ENCODE measurements around the gene DNAJC12.
A peak's percentile ranks its signal among the peaks of the same experiment; 100 is the strongest.

The DNAJC12 gene

DNA sequence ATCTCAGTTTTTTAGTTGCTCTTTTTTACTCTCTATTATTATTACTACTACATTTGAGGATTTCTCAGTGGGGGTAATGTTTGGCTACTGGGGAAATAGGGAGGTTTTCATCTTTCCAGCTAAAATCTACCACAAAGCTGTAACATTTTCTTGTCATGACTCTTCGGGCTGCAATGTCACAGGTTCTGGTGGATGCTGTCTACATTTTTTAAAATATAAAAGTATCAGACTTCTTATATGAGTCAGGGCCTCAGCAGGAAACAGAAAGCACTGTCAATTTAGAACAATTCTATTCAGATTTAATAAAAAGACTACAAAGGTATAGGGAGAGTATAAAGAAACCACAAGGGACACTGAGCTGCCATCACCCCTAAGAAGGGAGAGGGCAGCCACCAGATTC is 61.6 kb downstream of the DNAJC12 start:
- no peaks in the 10 kb centered on the region for H3F3A ChIP-seq (ENCODE audit: low read depth)
- peaks cover 10% of the 10 kb centered on the region for H3K4me1 ChIP-seq (ENCODE audit: insufficient read depth, low read length, poor library complexity, severe bottlenecking)
- no peaks in the 10 kb centered on the region for H3K9me3 ChIP-seq (ENCODE audit: insufficient read depth, low read depth, low read length)
- H3K36me3 ChIP-seq (ENCODE audit: insufficient read depth, low read length), result no peaks in the 10 kb centered on the region
- TF ChIP-seq EZH2phosphoT487 (IDR thresholded peaks at IDR 0.05; ENCODE audit: borderline replicate concordance), result no peak
- TF ChIP-seq, protein P1, sequence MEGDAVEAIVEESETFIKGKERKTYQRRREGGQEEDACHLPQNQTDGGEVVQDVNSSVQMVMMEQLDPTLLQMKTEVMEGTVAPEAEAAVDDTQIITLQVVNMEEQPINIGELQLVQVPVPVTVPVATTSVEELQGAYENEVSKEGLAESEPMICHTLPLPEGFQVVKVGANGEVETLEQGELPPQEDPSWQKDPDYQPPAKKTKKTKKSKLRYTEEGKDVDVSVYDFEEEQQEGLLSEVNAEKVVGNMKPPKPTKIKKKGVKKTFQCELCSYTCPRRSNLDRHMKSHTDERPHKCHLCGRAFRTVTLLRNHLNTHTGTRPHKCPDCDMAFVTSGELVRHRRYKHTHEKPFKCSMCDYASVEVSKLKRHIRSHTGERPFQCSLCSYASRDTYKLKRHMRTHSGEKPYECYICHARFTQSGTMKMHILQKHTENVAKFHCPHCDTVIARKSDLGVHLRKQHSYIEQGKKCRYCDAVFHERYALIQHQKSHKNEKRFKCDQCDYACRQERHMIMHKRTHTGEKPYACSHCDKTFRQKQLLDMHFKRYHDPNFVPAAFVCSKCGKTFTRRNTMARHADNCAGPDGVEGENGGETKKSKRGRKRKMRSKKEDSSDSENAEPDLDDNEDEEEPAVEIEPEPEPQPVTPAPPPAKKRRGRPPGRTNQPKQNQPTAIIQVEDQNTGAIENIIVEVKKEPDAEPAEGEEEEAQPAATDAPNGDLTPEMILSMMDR (conservative IDR thresholded peaks at IDR 0.05; ENCODE audit: low read length), result no peak
- no peak overlapping the region for H2AFZ ChIP-seq (ENCODE audit: low read length)
- no peak overlapping the region for H3K4me3 ChIP-seq (ENCODE audit: low read length, poor library complexity, severe bottlenecking)
- no peaks in the 10 kb centered on the region for H4K20me1 ChIP-seq (ENCODE audit: insufficient read depth, low read length, poor library complexity, severe bottlenecking)
- no peaks in the 10 kb centered on the region for H3K79me2 ChIP-seq (ENCODE audit: insufficient read depth, low read length)
- no peaks in the 10 kb centered on the region for H3K9me2 ChIP-seq (replicated peaks; ENCODE audit: low read depth, low read length)
- H3K4me2 ChIP-seq (ENCODE audit: low read depth, low read length, poor library complexity, severe bottlenecking), result no peak overlapping the region
- no peak overlapping the region for H3K9ac ChIP-seq (ENCODE audit: low read depth, low read length, poor library complexity, severe bottlenecking)
- no peaks in the 10 kb centered on the region for H3K27me3 ChIP-seq (ENCODE audit: insufficient read depth, low read length, poor library complexity, severe bottlenecking)

DNA sequence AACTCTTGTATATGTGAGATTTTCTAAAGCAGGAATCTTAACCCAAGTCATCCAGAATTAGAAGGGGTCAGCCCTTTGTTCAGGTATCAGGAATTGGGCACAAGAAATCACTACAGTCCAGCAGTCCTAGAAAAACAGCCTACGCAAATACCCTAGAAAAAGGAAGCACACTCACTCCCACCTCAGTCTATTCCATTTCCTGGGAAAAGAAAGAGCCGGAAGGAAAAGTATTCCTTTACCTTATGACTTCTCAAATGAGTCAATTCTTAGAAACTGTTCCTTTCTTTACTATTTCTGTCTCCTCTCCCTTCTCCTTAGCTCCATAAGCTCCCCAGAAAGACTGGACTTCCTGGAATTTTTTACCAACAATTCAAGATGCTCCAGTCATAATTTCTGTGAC is 62.7 kb downstream of the DNAJC12 start:
- Histone ChIP-seq H3K27me3 (ENCODE audit: insufficient read depth, low read length, poor library complexity, severe bottlenecking) (no peaks in the 10 kb centered on the region), H3K9me3 (ENCODE audit: insufficient read depth, low read depth, low read length) (no peaks in the 10 kb centered on the region), H3K79me2 (ENCODE audit: insufficient read depth, low read length) (no peaks in the 10 kb centered on the region), H3K9ac (ENCODE audit: low read depth, low read length, poor library complexity, severe bottlenecking) (no peak overlapping the region), H4K20me1 (ENCODE audit: insufficient read depth, low read length, poor library complexity, severe bottlenecking) (no peaks in the 10 kb centered on the region), H3K4me1 (ENCODE audit: insufficient read depth, low read length, poor library complexity, severe bottlenecking) (peaks cover 18% of the 10 kb centered on the region), H3F3A (ENCODE audit: low read depth) (no peaks in the 10 kb centered on the region), H3K4me3 (ENCODE audit: low read length, poor library complexity, severe bottlenecking) (no peak overlapping the region), H3K36me3 (ENCODE audit: insufficient read depth, low read length) (no peaks in the 10 kb centered on the region), H2AFZ (ENCODE audit: low read length) (no peak overlapping the region), H3K4me2 (ENCODE audit: low read depth, low read length, poor library complexity, severe bottlenecking) (no peak overlapping the region), H3K9me2 (replicated peaks; ENCODE audit: low read depth, low read length) (no peaks in the 10 kb centered on the region)
- TF ChIP-seq, protein P1 (conservative IDR thresholded peaks at IDR 0.05; ENCODE audit: low read length), result no peak
- no peak for TF ChIP-seq EZH2phosphoT487 (IDR thresholded peaks at IDR 0.05; ENCODE audit: borderline replicate concordance)

DNA sequence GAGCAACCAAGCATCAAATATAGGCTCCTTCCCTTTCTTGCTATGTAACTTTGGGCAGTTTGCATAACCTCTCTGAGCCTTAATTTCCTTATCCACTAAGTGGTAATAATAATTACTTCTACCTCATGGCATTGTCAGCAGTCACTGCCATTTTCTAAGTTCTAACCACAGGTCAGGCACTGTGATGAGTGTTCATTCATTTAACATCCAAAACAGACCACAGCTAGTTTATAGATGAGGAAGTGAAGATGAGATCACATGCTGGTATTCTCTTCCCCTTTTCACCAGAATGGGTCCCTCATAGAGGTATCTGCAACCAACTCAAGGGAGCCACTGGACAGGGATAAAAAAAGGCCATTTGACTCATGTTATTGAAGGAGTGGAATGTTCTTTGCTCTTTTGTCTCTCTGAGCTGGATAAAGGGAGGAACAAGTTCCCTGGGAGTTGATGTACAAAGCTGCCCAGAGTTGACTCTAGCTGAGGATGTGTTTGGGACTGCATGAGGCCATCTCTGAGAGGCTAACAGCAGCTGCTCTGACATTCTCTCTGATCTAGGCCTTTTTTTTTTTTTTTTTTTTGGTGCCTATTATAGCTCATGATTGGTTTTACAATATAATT is 65.0 kb downstream of the DNAJC12 start:
- no peaks in the 10 kb centered on the region for H3K79me2 ChIP-seq (ENCODE audit: insufficient read depth, low read length)
- H3K4me2 ChIP-seq (ENCODE audit: low read depth, low read length, poor library complexity, severe bottlenecking), result no peak overlapping the region
- no peaks in the 10 kb centered on the region for H4K20me1 ChIP-seq (ENCODE audit: insufficient read depth, low read length, poor library complexity, severe bottlenecking)
- peak overlapping the region; percentile 90 for H2AFZ ChIP-seq (ENCODE audit: low read length)
- peaks cover 18% of the 10 kb centered on the region for H3K4me1 ChIP-seq (ENCODE audit: insufficient read depth, low read length, poor library complexity, severe bottlenecking)
- no peak for TF ChIP-seq EZH2phosphoT487 (IDR thresholded peaks at IDR 0.05; ENCODE audit: borderline replicate concordance)
- TF ChIP-seq, protein P1 (conservative IDR thresholded peaks at IDR 0.05; ENCODE audit: low read length), result no peak
- H3K9me3 ChIP-seq (ENCODE audit: insufficient read depth, low read depth, low read length), result no peaks in the 10 kb centered on the region
- H3F3A ChIP-seq (ENCODE audit: low read depth), result no peaks in the 10 kb centered on the region
- H3K9me2 ChIP-seq (replicated peaks; ENCODE audit: low read depth, low read length), result no peaks in the 10 kb centered on the region
- H3K4me3 ChIP-seq (ENCODE audit: low read length, poor library complexity, severe bottlenecking), result no peak overlapping the region
- H3K27me3 ChIP-seq (ENCODE audit: insufficient read depth, low read length, poor library complexity, severe bottlenecking), result no peaks in the 10 kb centered on the region
- no peaks in the 10 kb centered on the region for H3K36me3 ChIP-seq (ENCODE audit: insufficient read depth, low read length)
- no peak overlapping the region for H3K9ac ChIP-seq (ENCODE audit: low read depth, low read length, poor library complexity, severe bottlenecking)

All from Loucy (cell line).